ENCODE results near the gene CCDC57. TPM values are rescaled to one million over a fixed set of nuclear protein-coding genes. Genes with fewer than 3 reads are reported as not detected.

Gene CCDC57
- total and polyA plus RNA-seq, 2 of the 4 experiments (the other 2 are of a cell fraction) = 7.3 to 31.3 TPM

GRCh38 chr17:82060614-82061013 is 152.0 kb downstream of the CCDC57 start:
- H3K4me2 ChIP-seq (ENCODE audit: low read depth, low read length) = no peak overlapping the region
- H3K9me1 ChIP-seq (ENCODE audit: insufficient read depth, low read length) = no peaks in the 10 kb centered on the region
- H2AK9ac ChIP-seq (replicated peaks; ENCODE audit: low read depth, low read length, poor library complexity) = no peak overlapping the region
- H3K18ac ChIP-seq (ENCODE audit: low read depth, low read length) = no peak overlapping the region
- no peak overlapping the region for H2BK20ac ChIP-seq (ENCODE audit: low read depth, low read length)
- WGBS, 2 experiments (ENCODE audit: extremely low coverage in 2 of 2, insufficient read length in 1 of 2) = 91% methylated on average over 8 of the region's 14 CpGs; no CpG with 5 or more reads in 1 of the 2 experiments
- ATAC-seq (ENCODE audit: low read depth) (no peak), DNase-seq (no peak)
- dilution Hi-C loops (cut with HindIII; ENCODE audit: low sequenced_read_pairs, unreplicated experiment) (no loop called here), intact Hi-C loops (cut with micrococcal nuclease) (no loop called here), in situ Hi-C loops (cut with MboI; ENCODE audit: low sequenced_read_pairs) (no loop called here)
- peaks cover 6% of the 10 kb centered on the region for H3K4me1 ChIP-seq (ENCODE audit: control insufficient read depth, insufficient read depth, low read length)
- no peak overlapping the region for H3K9ac ChIP-seq (ENCODE audit: low read depth, low read length)
- no TSS peak for BruUV-seq (replicated peaks)
- H4K91ac ChIP-seq (ENCODE audit: insufficient read depth, low read depth, low read length) = no peak overlapping the region
- no peak overlapping the region for H3K23ac ChIP-seq (ENCODE audit: low read depth, low read length)
- H3K27me3 ChIP-seq (ENCODE audit: control insufficient read depth, insufficient read depth, low read length) = no peaks in the 10 kb centered on the region
- H3K9me3 ChIP-seq (ENCODE audit: control insufficient read depth, insufficient read depth, low read length) = no peaks in the 10 kb centered on the region
- no peak overlapping the region for H3K4me3 ChIP-seq (ENCODE audit: insufficient read depth, low read depth, low read length)
- H3K14ac ChIP-seq (replicated peaks; ENCODE audit: low read depth, low read length) = no peak overlapping the region
- H3K4ac ChIP-seq (ENCODE audit: low read depth, low read length) = no peak overlapping the region
- no peak overlapping the region for H4K5ac ChIP-seq (ENCODE audit: low read depth, low read length)
- H4K8ac ChIP-seq (ENCODE audit: low read depth in 2 of 2, low read length in 2 of 2) = no peak overlapping the region
- CTCF ChIA-PET = no interaction called here
- H2BK5ac ChIP-seq (ENCODE audit: low read depth, low read length, poor library complexity, severe bottlenecking) = no peak overlapping the region
- TF ChIP-seq NFE2L2 (IDR thresholded peaks at IDR 0.05; ENCODE audit: low read depth, low read length) (no peak), SMC3 (IDR thresholded peaks at IDR 0.05; ENCODE audit: low read depth, low read length) (no peak), RFX5 (IDR thresholded peaks at IDR 0.05; ENCODE audit: low read depth, low read length) (no peak), MAFK (IDR thresholded peaks at IDR 0.05; ENCODE audit: low read depth, low read length) (no peak), POLR2A (IDR thresholded peaks at IDR 0.05; ENCODE audit: low read depth, low read length) (no peak)
- TF ChIP-seq, protein P1, sequence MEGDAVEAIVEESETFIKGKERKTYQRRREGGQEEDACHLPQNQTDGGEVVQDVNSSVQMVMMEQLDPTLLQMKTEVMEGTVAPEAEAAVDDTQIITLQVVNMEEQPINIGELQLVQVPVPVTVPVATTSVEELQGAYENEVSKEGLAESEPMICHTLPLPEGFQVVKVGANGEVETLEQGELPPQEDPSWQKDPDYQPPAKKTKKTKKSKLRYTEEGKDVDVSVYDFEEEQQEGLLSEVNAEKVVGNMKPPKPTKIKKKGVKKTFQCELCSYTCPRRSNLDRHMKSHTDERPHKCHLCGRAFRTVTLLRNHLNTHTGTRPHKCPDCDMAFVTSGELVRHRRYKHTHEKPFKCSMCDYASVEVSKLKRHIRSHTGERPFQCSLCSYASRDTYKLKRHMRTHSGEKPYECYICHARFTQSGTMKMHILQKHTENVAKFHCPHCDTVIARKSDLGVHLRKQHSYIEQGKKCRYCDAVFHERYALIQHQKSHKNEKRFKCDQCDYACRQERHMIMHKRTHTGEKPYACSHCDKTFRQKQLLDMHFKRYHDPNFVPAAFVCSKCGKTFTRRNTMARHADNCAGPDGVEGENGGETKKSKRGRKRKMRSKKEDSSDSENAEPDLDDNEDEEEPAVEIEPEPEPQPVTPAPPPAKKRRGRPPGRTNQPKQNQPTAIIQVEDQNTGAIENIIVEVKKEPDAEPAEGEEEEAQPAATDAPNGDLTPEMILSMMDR (conservative IDR thresholded peaks at IDR 0.05; ENCODE audit: low read depth, low read length) = no peak
- no peak overlapping the region for H3K27ac ChIP-seq (ENCODE audit: insufficient read depth, low read length)
- H3K79me1 ChIP-seq (ENCODE audit: low read depth in 1 of 2, low read length in 2 of 2) = peaks cover 5 to 30% of the 10 kb centered on the region in 2 experiments; a peak in 2 of 4 replicates
- H2AFZ ChIP-seq (replicated peaks; ENCODE audit: low read length, poor library complexity) = no peak overlapping the region
- no peak overlapping the region for H3K56ac ChIP-seq (ENCODE audit: extremely low read depth, insufficient read depth, low read length)
- POLR2A ChIA-PET (ENCODE audit: unreplicated experiment) = no interaction called here
- H2BK15ac ChIP-seq (ENCODE audit: low read depth, low read length) = no peak overlapping the region
- H4K20me1 ChIP-seq (ENCODE audit: insufficient read depth, low read length) = peaks cover 3% of the 10 kb centered on the region
- no peak overlapping the region for H2AK5ac ChIP-seq (ENCODE audit: low read depth, low read length)
- no peak overlapping the region for H2BK120ac ChIP-seq (ENCODE audit: low read depth, low read length)
- peaks cover 70% of the 10 kb centered on the region for H3K36me3 ChIP-seq (ENCODE audit: control insufficient read depth, insufficient read depth, low read length)

Data from IMR-90 (cell line).